GM21390 (cell line): ENCODE data around the gene NDUFB1.

Source experiments
- ATAC-seq: cut with Tn5 transposase; IDR thresholded peaks from one replicate; pipeline ENCODE4 v1.9.1; 2021; ENCODE audit not compliant: unreplicated experiment

The NDUFB1 gene

GRCh38 chr14:92121670-92122350 lies at the start of gene NDUFB1, which contains the start of gene CPSF2:
TSS of gene NDUFB1 (minus strand) at chr14:92121706. CDS start at chr14:92117637, 4,069 bp downstream.
TSS of gene CPSF2 (plus strand) at chr14:92121969. CDS start at chr14:92130985, 9,016 bp downstream.
- ATAC-seq, result peak; percentile 80

- no peak for ATAC-seq
Observed at GRCh38 chr14:92164958-92165357, 43.5 kb upstream of the NDUFB1 start.

GRCh38 chr14:92161521-92161920 lies 40.0 kb upstream of the NDUFB1 start:
- no peak for ATAC-seq

DNA sequence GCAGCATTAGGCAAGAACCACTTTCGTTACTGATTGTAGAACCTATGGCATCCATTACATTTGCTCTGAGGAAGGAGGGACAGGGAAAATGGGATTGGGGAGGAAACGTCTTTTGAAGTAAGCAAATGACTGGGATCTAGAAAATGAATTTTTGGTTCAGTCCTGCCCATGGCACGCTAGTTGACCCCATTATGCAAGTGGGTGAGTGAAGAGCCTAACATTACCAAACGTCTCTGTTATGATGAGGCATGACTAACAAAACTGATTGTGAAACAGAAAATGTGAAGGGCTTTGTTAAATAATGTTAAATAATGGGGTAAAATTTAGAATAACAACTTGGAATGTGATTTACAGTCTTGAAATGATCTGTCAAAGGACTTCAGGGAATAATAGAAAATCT lies 39.1 kb upstream of the NDUFB1 start:
- ATAC-seq, result no peak

- no peak for ATAC-seq
Observed at GRCh38 chr14:92154283-92154942, 32.9 kb upstream of the NDUFB1 start.

DNA sequence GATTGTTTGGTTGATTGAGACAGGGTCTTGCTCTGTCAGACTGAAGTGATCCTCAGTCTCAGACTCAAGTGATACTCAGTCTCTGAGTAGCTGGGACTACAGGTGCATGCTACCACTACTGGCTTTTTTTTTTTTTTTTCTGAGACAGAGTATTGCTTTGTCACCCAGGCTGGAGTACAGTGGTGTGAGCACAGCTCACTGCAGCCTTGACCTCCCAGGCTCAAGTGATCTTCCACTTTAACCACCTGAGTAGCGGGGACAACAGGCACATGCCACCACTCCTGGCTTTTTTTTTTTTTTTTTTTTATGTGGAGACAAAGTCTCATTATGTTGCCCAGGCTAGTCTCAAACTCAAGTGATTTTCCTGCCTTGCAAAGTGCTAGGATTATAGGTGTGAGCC lies 32.1 kb upstream of the NDUFB1 start:
- ATAC-seq, result no peak

DNA sequence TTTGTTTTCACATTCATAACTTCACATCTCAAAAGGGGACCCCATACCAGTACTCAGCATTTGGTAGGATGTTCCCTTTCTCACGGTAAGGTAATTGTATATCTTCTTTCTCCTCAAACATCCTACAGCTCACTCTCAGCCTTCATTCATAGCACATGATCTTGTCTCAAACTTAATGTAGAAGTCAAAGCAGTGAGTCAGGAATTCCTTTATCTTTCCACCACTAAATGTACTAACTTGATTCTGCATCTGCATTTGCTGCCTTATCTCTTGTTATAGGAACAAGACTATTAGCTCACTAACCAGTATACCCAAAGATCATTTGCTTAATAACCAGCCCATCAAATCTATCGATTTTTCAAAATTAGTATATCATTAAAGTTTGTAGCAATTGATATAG lies 23.2 kb upstream of the NDUFB1 start:
- ATAC-seq, result no peak

GRCh38 chr14:92143962-92144361 lies 22.5 kb upstream of the NDUFB1 start:
- no peak for ATAC-seq

GRCh38 chr14:92143309-92143708 lies 21.8 kb upstream of the NDUFB1 start:
- no peak for ATAC-seq

DNA sequence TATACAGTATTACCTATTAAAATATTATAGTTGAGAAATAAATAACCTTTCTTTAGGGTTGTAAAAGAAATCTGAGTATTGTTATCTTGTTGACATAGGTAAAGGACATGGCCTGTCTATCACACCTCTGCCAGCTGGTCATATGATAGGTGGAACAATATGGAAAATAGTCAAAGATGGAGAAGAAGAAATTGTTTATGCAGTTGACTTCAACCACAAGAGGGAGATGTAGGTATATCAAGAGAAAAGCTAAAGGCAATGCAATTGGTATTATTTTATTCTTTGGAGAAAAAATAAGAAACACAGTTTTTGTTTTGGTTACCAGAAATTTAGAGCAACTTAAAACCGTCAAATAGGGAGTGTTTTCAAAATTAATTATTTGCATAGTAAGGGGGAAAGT lies 13.8 kb upstream of the NDUFB1 start:
- no peak for ATAC-seq

DNA sequence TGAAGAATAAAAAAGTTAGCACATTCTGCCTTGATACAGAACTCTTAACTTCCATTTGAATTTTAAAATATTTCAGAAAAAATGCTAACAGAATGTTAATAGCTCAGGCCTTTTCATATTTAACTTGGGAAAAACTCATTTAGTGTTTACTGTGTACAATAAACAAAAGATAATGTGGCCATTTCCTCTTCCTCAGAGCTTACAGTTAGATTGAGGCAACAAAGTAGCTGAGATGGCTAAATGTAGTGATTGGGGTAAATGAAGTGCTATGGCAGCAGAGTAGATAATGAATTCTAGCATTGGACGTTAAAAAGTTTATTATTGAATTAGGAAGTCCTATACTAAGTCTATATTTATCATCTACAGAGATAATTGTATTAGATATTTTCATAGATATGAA lies 12.9 kb upstream of the NDUFB1 start:
- ATAC-seq, result no peak

DNA sequence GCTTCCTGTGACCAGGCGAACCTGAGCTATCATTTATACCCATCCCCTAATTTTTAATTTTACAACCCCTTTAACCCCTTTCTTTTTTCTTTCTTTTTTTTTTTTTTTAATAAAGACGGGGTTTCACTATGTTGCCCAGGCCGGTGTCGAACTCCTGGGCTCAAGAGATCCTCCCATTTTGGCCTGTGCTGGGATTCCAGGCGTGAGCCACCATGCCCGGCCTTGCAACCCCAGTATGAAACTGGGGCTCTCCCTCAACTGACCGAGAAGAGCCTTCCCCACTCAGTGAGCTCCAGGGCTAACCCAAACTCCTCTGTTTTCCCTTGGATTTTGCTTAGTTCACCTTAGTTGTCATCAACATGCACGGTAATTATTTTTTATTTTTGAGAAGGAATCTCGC lies 1.3 kb upstream of the NDUFB1 start:
- no peak for ATAC-seq

DNA sequence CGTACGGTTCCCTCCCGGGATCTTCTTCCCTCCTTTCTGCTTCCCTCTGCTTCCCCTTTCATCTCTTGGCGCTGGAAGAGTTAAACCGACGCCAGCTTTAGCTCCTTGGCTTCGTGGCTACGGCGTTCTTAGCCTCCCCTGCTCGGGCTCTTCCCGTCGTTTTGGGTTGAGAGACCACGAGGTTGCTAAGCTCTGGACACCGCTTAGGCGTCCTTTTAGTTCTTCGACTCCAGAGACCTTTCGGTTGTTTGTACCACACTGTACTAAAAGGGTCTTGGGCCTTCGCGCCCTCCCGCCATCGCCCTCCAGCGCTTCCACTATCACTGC lies 808 bp upstream of the NDUFB1 start:
- ATAC-seq, result no peak

GRCh38 chr14:92121207-92121669 lies 268 bp downstream of the NDUFB1 start:
- peak; percentile 15 for ATAC-seq

DNA sequence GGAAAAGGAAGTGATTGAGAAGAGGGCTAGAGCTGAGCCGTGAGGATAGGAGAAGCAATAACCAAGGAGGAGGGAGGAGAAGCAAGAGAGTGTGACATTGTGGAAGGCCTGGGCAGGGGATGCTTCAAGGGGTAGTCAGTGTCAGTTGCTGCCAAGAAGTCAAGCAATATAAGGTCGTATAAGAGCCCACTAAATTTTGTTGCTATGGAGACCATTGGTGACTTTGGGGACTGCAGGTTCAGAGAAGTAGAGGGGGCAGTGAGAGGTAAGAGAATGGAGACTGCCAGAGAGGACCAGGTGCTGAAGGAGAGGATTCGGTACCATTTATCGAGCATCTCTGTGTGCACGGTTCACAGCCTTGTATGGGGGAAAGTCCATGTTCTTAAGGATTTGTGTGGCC lies 12.0 kb downstream of the NDUFB1 start:
- no peak for ATAC-seq

DNA sequence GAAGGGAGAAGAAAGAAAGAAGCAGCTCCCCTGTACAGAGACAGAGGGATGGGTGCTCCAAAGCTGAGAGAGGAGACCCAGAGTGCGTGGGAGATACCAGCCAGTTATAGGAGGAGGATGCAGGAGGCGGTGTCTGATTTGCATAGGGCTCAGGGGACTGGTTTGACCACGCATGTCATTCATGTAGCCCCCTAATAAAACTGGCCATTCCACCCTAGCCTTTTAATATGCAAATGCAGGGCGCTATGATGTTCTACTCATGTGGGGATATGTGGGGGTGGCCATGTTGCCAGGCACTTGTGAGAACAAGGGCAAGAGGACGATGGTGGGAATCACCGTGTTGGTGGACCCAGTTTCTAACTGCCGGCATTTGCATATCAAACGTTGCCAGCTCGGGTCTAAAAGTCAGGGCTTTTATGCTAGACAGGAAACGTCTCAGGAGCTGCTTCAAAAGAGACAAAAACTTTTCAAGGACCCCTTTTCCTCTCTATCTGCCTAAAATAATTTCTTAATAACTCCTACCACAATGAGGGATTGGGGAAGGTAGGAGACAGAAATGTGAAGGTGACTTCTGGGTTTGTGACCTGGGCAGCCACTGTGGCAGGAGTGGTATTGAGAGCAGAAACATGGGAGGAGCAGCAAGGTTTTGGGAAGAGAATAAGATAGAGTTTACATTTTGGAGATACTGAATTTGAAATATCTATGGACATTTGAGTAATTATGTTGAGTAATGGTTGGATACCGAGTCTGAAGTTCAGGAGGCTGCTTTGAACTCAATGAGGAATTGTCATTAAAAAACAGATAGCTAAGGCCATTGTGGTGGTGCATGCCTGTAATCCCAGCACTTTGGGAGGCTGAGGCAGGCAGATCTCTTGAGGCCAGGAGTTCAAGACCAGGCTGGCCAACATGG lies 12.9 kb downstream of the NDUFB1 start:
- ATAC-seq, result no peak

DNA sequence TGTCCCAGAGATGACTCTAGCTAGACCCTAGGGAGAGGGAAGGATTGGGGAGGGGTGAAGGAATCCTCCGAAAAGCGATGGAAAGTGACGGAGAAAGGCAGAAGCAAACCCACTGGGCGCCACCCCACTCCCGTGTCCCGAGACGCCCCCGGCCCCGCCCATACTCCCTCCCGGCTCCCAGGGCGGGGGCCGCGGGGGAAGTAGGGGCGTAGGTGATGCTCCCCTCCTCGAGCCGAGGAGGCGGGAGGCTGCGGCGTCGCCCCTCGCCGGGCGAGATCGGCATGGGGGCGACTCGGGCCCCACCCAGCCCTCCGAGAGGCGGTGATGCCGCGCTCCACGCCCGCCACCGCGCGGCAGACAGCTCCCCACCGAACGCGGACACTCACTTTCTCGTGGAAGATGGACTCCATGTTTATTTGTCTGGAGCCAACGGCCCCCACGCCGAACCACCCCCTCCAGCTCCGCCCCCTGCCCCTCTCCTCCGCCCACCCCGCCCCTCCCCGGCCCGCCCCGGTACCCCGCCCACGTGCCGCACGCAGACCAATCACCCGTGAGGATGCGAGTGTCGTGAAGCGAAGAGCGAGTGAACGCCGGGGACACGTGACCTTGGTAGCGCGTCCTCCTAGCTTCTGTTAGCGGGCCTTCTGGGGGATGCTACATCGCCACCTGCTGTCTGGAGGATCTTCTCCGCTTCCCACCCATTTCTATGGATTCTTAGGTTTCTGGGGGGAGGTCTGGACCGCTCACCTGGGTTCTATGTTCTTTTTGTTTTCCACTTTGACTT lies 15.2 kb downstream of the NDUFB1 start, which contains the start of gene ATXN3:
TSS of gene ATXN3 (minus strand) at position 440 of the 784 bp plus-strand sequence. CDS start at position 410, 30 bp downstream.
- peak; percentile 82 for ATAC-seq

DNA sequence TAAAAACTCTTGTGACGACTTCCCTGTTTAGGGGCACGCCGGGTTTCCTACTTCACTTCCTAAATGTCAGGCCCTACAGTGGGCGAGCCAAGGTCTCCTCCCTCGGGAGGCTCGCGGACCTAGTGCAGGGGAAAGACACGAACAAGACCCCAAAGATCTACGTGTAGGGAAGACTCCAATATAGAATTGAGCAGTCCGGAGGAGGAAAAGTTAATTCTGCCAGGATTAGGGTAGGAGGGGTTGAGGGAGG lies 15.7 kb downstream of the NDUFB1 start:
- peak; percentile 5 for ATAC-seq

DNA sequence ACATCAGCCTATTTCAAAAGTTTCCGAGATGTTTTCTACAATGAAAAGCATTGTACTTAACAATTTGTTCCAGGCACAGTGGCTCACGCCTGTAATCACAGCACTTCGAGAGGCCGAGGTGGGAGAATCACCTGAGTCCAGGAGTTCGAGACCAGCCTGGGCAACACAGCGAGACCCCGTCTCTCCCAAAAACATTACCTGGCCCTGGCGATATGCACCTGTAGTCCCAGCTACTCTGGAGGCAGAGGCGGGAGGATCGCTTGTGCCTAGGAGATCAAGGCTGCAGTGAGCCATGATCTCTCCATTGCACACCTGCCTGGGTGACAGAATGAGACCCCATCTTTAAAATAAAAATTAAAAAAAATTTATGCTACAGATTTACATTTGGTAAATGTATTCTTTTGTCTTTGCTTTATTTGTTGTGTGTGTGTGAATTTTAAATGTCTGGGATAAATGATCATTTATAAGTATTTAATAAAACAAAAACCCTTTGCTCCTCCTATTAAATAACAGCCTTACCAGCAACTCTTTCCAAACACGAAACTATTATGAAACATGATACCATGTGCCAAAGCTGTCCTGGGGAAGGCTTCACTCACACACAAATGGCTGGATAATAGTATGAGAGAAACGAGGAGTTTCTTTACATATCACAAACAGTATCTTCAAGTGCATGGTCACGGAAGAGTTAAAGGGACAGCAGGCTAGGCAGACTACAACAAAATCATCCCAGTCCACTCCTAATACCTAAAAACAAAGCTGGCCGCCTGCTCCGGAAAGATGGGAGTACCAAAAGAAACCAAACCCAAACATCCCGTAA lies 16.2 kb downstream of the NDUFB1 start:
- no peak for ATAC-seq

- no peak for ATAC-seq
Observed at GRCh38 chr14:92103363-92103989, 18.0 kb downstream of the NDUFB1 start.
